ACC112 (cell line): ENCODE data around the gene TMEM45A.

Experiments used
- H2AFZ ChIP-seq: fragments of 200-600 bp; sonication (generic); one replicate; pipeline ENCODE4 v1.6.0; 2017; ENCODE audit warnings: antibody characterized with exemption, low read length; ENCODE audit not compliant: unreplicated experiment
- H3K27ac ChIP-seq: fragments of 200-600 bp; sonication (generic); 2 replicates; pipeline ENCODE4 v1.5.1; 2014; ENCODE audit warnings: low read depth, mild to moderate bottlenecking, antibody characterized with exemption, low read length, moderate library complexity
- H3K27me3 ChIP-seq: fragments of 200-600 bp; sonication (generic); 2 replicates; pipeline ENCODE4 v1.6.1; 2014; ENCODE audit warnings: mild to moderate bottlenecking, antibody characterized with exemption, low read length, moderate library complexity, mixed read lengths; ENCODE audit not compliant: insufficient read depth
- H3K36me3 ChIP-seq: fragments of 200-600 bp; sonication (generic); 2 replicates; pipeline ENCODE4 v1.6.1; 2016; ENCODE audit warnings: mild to moderate bottlenecking, antibody characterized with exemption, low read length, moderate library complexity, mixed read lengths; ENCODE audit not compliant: insufficient read depth
- H3K4me1 ChIP-seq: fragments of 200-600 bp; sonication (generic); one replicate; pipeline ENCODE4 v1.6.1; 2016; ENCODE audit warnings: low read length, mixed read lengths; ENCODE audit not compliant: insufficient read depth, unreplicated experiment, control insufficient read depth
- H3K4me3 ChIP-seq: fragments of 200-600 bp; sonication (generic); 2 replicates; pipeline ENCODE4 v1.5.1; 2014; ENCODE audit warnings: mild to moderate bottlenecking, low read depth, low read length
- H3K79me2 ChIP-seq: fragments of 200-600 bp; sonication (generic); one replicate; pipeline ENCODE4 v1.6.0; 2016; ENCODE audit warnings: low read length; ENCODE audit not compliant: control insufficient read depth, unreplicated experiment, insufficient read depth

The TMEM45A gene

GRCh38 chr3:100613721-100614390 lies 121.4 kb downstream of the TMEM45A start:
- Histone ChIP-seq H3K79me2 (no peaks in the 10 kb centered on the region), H2AFZ (peak overlapping the region; percentile 83), H3K27me3 (0 out of 2 replicates have a peak, but pooled peaks cover 3% of the 10 kb centered on the region), H3K4me3 (0 out of 2 replicates have a peak overlapping the region, but pooled peaks have one; percentile 23), H3K4me1 (no peaks in the 10 kb centered on the region), H3K36me3 (no peaks in the 10 kb centered on the region), H3K27ac (no peak overlapping the region)

GRCh38 chr3:100614941-100615340 lies 122.5 kb downstream of the TMEM45A start:
- Histone ChIP-seq H3K4me1 (no peaks in the 10 kb centered on the region), H3K4me3 (no peak overlapping the region)

GRCh38 chr3:100615684-100616083 lies 123.3 kb downstream of the TMEM45A start:
- no peak overlapping the region for H3K27ac ChIP-seq
- no peaks in the 10 kb centered on the region for H3K4me1 ChIP-seq
- no peaks in the 10 kb centered on the region for H3K36me3 ChIP-seq
- no peaks in the 10 kb centered on the region for H3K79me2 ChIP-seq
- H2AFZ ChIP-seq, result no peak overlapping the region
- H3K4me3 ChIP-seq, result no peak overlapping the region
- H3K27me3 ChIP-seq, result 0 out of 2 replicates have a peak, but pooled peaks cover under 1% of the 10 kb centered on the region

More at GRCh38 chr3:100614941-100615340, 122.5 kb downstream of the TMEM45A start:
- Histone ChIP-seq H3K27me3 (0 out of 2 replicates have a peak, but pooled peaks cover 3% of the 10 kb centered on the region), H3K27ac (no peak overlapping the region), H2AFZ (no peak overlapping the region), H3K36me3 (no peaks in the 10 kb centered on the region), H3K79me2 (no peaks in the 10 kb centered on the region)

GRCh38 chr3:100621251-100621650 lies 128.8 kb downstream of the TMEM45A start:
- Histone ChIP-seq H3K4me1 (no peaks in the 10 kb centered on the region), H2AFZ (no peak overlapping the region), H3K4me3 (no peak overlapping the region), H3K36me3 (no peaks in the 10 kb centered on the region), H3K27me3 (no peaks in the 10 kb centered on the region; the same call in 1 of the 2 replicates), H3K79me2 (no peaks in the 10 kb centered on the region), H3K27ac (no peak overlapping the region)
